ENCODE measurements around the gene DLGAP1.

Gene DLGAP1

GRCh38 chr18:3649633-3650426, 805.3 kb downstream of the DLGAP1 start:
- Histone ChIP-seq H3K27ac (ENCODE audit: low read depth, low read length, poor library complexity, severe bottlenecking) (no peak overlapping the region), H2AFZ (ENCODE audit: low read length) (no peak overlapping the region), H3K36me3 (ENCODE audit: insufficient read depth, low read length) (no peaks in the 10 kb centered on the region), H3K9ac (ENCODE audit: low read length) (no peak overlapping the region), H3K9me2 (ENCODE audit: low read depth, low read length) (no peaks in the 10 kb centered on the region), H3K4me3 (ENCODE audit: low read depth, low read length, poor library complexity, severe bottlenecking) (peak overlapping the region; percentile 21), H3K27me3 (ENCODE audit: insufficient read depth, low read length) (no peaks in the 10 kb centered on the region), H3K4me2 (ENCODE audit: low read length) (peak overlapping the region; percentile 56), H3F3A (ENCODE audit: insufficient read depth, low read length) (no peaks in the 10 kb centered on the region), H3K79me2 (ENCODE audit: insufficient read depth, low read length) (no peaks in the 10 kb centered on the region), H3K4me1 (ENCODE audit: insufficient read depth, low read length, severe bottlenecking) (peaks cover 26% of the 10 kb centered on the region), H4K20me1 (ENCODE audit: insufficient read depth, low read length) (no peaks in the 10 kb centered on the region), H3K9me3 (ENCODE audit: low read length) (no peaks in the 10 kb centered on the region)
- TF ChIP-seq CTCF (IDR thresholded peaks at IDR 0.05; ENCODE audit: low read length) (no peak), EZH2 (IDR thresholded peaks at IDR 0.05; ENCODE audit: borderline replicate concordance, low read length) (no peak)

GRCh38 chr18:3649135-3649632, 805.9 kb downstream of the DLGAP1 start:
- no peaks in the 10 kb centered on the region for H3K9me3 ChIP-seq (ENCODE audit: low read length)
- H3K4me1 ChIP-seq (ENCODE audit: insufficient read depth, low read length, severe bottlenecking), result peaks cover 19% of the 10 kb centered on the region
- H3K27ac ChIP-seq (ENCODE audit: low read depth, low read length, poor library complexity, severe bottlenecking), result no peak overlapping the region
- no peaks in the 10 kb centered on the region for H3K36me3 ChIP-seq (ENCODE audit: insufficient read depth, low read length)
- peak overlapping the region; percentile 21 for H3K4me3 ChIP-seq (ENCODE audit: low read depth, low read length, poor library complexity, severe bottlenecking)
- TF ChIP-seq CTCF (IDR thresholded peaks at IDR 0.05; ENCODE audit: low read length) (no peak), EZH2 (IDR thresholded peaks at IDR 0.05; ENCODE audit: borderline replicate concordance, low read length) (no peak)
- no peaks in the 10 kb centered on the region for H3K9me2 ChIP-seq (ENCODE audit: low read depth, low read length)
- H3K9ac ChIP-seq (ENCODE audit: low read length), result peak overlapping the region; percentile 40; the same call in 1 of the 2 replicates
- peak overlapping the region; percentile 56 for H3K4me2 ChIP-seq (ENCODE audit: low read length)
- H3K79me2 ChIP-seq (ENCODE audit: insufficient read depth, low read length), result no peaks in the 10 kb centered on the region
- H3K27me3 ChIP-seq (ENCODE audit: insufficient read depth, low read length), result no peaks in the 10 kb centered on the region
- H2AFZ ChIP-seq (ENCODE audit: low read length), result no peak overlapping the region
- no peaks in the 10 kb centered on the region for H3F3A ChIP-seq (ENCODE audit: insufficient read depth, low read length)
- H4K20me1 ChIP-seq (ENCODE audit: insufficient read depth, low read length), result no peaks in the 10 kb centered on the region

- no peak overlapping the region for H2AFZ ChIP-seq (ENCODE audit: low read length)
- no peak overlapping the region for H3K27ac ChIP-seq (ENCODE audit: low read depth, low read length, poor library complexity, severe bottlenecking)
- no peaks in the 10 kb centered on the region for H3K27me3 ChIP-seq (ENCODE audit: insufficient read depth, low read length)
- no peak overlapping the region for H3K4me3 ChIP-seq (ENCODE audit: low read depth, low read length, poor library complexity, severe bottlenecking)
- no peaks in the 10 kb centered on the region for H3K79me2 ChIP-seq (ENCODE audit: insufficient read depth, low read length)
- H3K36me3 ChIP-seq (ENCODE audit: insufficient read depth, low read length), result no peaks in the 10 kb centered on the region
- H3K4me2 ChIP-seq (ENCODE audit: low read length), result peak overlapping the region; percentile 56; the same call in 1 of the 2 replicates
- H3K9ac ChIP-seq (ENCODE audit: low read length), result no peak overlapping the region
- H3K9me2 ChIP-seq (ENCODE audit: low read depth, low read length), result no peaks in the 10 kb centered on the region
- H4K20me1 ChIP-seq (ENCODE audit: insufficient read depth, low read length), result no peaks in the 10 kb centered on the region
- peaks cover 14% of the 10 kb centered on the region for H3K4me1 ChIP-seq (ENCODE audit: insufficient read depth, low read length, severe bottlenecking)
- H3K9me3 ChIP-seq (ENCODE audit: low read length), result no peaks in the 10 kb centered on the region
- TF ChIP-seq EZH2 (IDR thresholded peaks at IDR 0.05; ENCODE audit: borderline replicate concordance, low read length) (no peak), CTCF (IDR thresholded peaks at IDR 0.05; ENCODE audit: low read length) (no peak)
- H3F3A ChIP-seq (ENCODE audit: insufficient read depth, low read length), result no peaks in the 10 kb centered on the region
Measured at GRCh38 chr18:3648641-3649040, 806.5 kb downstream of the DLGAP1 start.

All from OCI-LY1 (cell line).